Neural progenitor cell (in vitro differentiated cells): Measurements from ENCODE around the gene NOX3.
"Not testable (repeated sequence)": the region's sequence is repeated elsewhere in the genome, so short reads cannot be mapped to it uniquely, and the experiment has no call there.

Experiments
- CTCF ChIP-seq: fragments of 200-600 bp; sonication (generic); IDR thresholded peaks from 2 replicates; pipeline ENCODE4 v1.5.1; 2017; ENCODE audit warnings: antibody characterized with exemption, mild to moderate bottlenecking
- EZH2 ChIP-seq: fragments of 200-600 bp; sonication (generic); IDR thresholded peaks from 2 replicates; pipeline ENCODE4 v1.6.1; 2017; ENCODE audit warnings: antibody characterized with exemption, mild to moderate bottlenecking, moderate library complexity
- EZH2phosphoT487 ChIP-seq: fragments of 200-600 bp; sonication (generic); IDR thresholded peaks from 2 replicates; pipeline ENCODE4 v1.6.1; 2017; ENCODE audit warnings: antibody characterized with exemption

GRCh38 chr6:155488197-155488596 is 32.6 kb upstream of the NOX3 start:
- not testable (repeated sequence) for TF ChIP-seq CTCF, EZH2, EZH2phosphoT487
